Stimulated activated CD4-positive, alpha-beta T cell treated with anti-CD3 and anti-CD28 coated beads, Interleukin-2, amount 100 ng/mL, for 4 hours (primary cell): ENCODE results near the gene RRAGA.
"Not testable (repeated sequence)": the region's sequence is repeated elsewhere in the genome, so short reads cannot be mapped to it uniquely, and the experiment has no call there.

Experiments used
- DNase-seq: peaks from one replicate; pipeline ENCODE4 v3.0.0-alpha.2; 2020; ENCODE audit warnings: low read depth

The RRAGA gene

GRCh38 chr9:19048966-19049916 lies at the start of gene RRAGA:
RRAGA (plus strand) TSS chr9:19049427; CDS start chr9:19049660, 233 bp downstream.
- DNase-seq = peak; percentile 86

- DNase-seq = no peak
These were observed 49.1 kb upstream of the RRAGA start for GRCh38 chr9:19000133-19000532.

- DNase-seq = no peak
These were observed 39.7 kb upstream of the RRAGA start for GRCh38 chr9:19009391-19009965.

- no peak for DNase-seq
These were observed 31.0 kb upstream of the RRAGA start for GRCh38 chr9:19018201-19018600.

DNA sequence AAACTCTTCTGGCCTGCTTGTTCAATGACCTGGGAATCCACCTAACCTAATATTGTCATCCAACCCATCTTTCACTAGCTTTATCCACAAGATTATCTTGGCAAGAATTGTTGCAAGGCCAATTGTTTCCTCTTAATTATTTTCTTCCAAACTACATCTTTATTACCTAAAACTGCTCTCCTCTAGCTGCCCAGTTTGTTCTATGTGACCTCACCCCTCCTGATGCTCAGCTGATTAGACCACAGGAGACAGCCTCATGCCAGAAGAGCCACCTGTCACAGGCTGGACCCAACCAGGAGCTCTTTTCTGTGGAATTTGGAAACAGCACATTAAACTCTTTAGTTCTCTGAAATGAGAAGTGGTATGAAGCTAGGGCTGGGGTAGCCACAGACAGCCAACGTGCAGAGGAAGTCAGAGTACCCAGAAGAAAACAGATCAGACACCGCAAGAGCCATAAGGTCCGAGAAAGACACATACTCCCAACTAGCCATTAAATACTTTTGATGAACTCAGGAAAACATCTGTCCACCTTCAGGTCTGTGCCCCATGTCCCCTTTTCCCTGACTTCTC lies 28.3 kb upstream of the RRAGA start:
- DNase-seq = no peak

DNA sequence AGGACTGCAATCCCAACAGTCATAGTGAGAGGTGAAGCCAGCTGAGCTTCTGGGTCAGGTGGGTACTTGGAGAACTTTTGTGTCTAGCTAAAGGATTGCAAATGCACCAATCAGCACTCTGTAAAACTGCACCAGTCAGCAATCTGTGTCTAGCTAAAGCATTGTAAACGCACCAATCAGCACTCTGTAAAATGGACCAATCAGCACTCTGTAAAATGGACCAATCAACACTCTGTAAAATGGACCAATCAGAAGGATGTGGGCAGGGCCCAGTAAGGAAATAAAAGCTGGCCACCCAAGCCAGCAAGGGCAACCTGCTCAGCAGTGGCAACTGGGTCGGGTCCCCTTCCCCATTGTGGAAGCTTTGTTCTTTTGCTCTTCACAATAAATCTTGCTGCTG lies 27.6 kb upstream of the RRAGA start:
- not testable (repeated sequence) for DNase-seq

DNA sequence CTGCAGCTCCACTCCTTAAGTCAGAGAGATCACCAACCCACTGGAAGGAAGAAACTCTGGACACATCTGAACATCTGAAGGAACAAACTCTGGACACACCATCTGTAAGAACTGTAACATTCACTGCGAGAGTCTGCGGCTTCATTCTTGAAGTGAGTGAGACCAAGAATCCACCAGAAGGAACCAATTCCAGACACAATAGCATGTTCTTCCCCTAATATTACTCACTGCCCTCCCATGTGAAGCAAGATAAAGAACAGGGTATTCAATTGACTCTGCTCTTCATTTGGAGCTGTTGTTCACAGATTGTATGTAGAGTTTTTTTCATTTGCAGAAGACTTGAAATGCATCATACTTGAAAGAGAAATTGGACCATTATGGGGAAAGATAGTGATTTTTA lies 27.0 kb upstream of the RRAGA start:
- DNase-seq = no peak

DNA sequence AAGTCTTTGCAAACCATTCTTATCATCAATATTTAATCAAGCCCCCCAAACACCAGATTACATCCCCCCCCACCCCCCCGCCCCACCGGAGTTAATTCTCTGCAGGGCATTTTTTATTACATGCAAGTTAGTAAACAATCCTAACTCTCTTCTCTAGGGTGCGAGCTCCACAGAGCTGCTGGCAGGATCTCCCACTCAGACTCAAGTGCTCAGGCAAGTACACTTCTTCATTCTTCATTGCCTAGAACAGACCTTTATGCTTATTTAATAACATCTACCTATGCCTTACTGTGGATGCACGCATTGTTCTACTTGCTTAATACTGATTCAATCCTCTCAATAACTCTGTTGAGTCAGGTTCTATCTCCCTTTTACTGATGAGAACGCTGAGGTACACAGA lies 26.1 kb upstream of the RRAGA start:
- DNase-seq = no peak

GRCh38 chr9:19026375-19026774 lies 22.9 kb upstream of the RRAGA start:
- no peak for DNase-seq

GRCh38 chr9:19027825-19028224 lies 21.4 kb upstream of the RRAGA start:
- no peak for DNase-seq

DNA sequence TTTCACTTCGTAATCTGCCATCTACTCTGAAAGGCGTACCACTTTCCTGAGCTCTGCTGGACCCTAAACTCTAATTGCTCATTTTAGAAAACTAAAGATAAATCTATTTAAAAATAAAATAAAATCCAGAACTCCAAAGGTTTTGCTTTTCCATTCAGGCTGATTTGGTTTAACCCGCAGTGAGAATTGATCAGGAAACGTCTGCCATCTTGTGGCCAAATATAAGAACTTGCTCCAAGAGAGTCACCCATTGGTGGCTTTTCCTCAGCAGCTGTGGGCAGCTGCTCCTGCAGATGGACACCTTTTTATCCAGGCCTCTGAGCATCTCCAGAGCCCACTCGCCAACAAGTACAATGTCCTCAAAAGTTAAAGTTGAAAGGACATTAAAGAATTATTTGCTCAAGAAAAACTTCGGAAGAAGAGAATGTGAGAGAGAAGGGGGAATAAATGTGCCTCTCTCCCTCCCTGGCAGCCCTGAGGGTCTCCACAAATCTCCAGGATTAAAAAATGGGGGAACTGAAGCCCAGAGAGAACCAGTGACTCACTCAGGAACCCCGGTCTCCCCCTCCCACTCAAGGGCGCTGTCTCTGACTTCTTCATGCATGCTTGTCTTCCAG lies 20.3 kb upstream of the RRAGA start:
- no peak for DNase-seq

- DNase-seq = no peak
These were observed 18.3 kb upstream of the RRAGA start for GRCh38 chr9:19030899-19031298.

- no peak for DNase-seq
These were observed 16.8 kb upstream of the RRAGA start for GRCh38 chr9:19032406-19032805.

DNA sequence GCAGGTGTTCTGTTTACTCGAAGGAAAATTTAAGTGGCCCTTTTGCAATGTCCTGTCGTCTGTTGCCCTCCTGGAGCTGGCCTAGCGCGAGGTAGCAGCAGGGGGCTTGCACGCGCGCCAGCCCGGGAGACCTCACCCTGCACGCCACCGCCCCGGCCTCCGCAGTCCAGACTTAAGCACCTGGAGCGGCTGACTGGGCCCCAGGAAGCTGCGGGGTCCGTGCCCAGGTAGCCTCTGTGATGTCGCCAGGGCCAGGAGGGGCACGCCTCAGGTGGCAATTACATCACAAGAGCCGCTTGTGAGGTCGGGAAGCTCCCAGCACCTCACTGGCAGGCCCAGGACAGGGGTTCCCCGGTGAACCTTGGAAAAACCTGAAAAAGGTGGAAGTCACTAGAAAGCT lies 16.2 kb upstream of the RRAGA start, which contains the start of gene SAXO1:
SAXO1 (minus strand) TSS at position 195 of the 400 bp plus-strand sequence. CDS start 301 bp downstream, outside the sequence.
- DNase-seq = no peak

DNA sequence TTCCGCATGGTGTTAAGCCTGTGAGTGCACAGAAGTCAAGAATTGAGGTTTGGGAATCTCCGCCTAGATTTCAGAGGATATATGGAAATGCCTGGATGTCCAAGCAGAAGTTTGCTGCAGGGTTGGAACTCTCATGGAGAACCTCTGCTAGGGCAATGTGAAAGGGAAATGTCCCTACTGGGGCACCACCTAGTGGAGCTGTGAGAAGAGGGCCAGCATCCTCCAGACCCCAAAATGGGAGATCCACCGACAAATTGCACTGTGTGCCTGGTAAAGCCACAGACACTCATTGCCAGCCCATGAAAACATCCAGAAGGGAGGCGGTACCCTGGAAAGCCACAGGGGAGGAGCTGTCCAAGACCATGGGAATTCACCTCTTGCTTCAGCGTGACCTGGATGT lies 12.6 kb upstream of the RRAGA start:
- no peak for DNase-seq

DNA sequence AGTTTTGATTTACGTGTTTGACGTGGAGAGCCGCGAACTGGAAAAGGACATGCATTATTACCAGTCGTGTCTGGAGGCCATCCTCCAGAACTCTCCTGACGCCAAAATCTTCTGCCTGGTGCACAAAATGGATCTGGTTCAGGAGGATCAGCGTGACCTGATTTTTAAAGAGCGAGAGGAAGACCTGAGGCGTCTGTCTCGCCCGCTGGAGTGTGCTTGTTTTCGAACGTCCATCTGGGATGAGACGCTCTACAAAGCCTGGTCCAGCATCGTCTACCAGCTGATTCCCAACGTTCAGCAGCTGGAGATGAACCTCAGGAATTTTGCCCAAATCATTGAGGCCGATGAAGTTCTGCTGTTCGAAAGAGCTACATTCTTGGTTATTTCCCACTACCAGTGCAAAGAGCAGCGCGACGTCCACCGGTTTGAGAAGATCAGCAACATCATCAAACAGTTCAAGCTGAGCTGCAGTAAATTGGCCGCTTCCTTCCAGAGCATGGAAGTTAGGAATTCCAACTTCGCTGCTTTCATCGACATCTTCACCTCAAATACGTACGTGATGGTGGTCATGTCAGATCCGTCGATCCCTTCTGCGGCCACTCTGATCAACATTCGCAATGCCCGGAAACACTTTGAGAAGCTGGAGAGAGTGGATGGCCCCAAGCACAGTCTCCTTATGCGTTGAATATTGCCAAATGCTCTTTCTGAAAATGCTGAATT lies 850 bp downstream of the RRAGA start:
- no peak for DNase-seq

DNA sequence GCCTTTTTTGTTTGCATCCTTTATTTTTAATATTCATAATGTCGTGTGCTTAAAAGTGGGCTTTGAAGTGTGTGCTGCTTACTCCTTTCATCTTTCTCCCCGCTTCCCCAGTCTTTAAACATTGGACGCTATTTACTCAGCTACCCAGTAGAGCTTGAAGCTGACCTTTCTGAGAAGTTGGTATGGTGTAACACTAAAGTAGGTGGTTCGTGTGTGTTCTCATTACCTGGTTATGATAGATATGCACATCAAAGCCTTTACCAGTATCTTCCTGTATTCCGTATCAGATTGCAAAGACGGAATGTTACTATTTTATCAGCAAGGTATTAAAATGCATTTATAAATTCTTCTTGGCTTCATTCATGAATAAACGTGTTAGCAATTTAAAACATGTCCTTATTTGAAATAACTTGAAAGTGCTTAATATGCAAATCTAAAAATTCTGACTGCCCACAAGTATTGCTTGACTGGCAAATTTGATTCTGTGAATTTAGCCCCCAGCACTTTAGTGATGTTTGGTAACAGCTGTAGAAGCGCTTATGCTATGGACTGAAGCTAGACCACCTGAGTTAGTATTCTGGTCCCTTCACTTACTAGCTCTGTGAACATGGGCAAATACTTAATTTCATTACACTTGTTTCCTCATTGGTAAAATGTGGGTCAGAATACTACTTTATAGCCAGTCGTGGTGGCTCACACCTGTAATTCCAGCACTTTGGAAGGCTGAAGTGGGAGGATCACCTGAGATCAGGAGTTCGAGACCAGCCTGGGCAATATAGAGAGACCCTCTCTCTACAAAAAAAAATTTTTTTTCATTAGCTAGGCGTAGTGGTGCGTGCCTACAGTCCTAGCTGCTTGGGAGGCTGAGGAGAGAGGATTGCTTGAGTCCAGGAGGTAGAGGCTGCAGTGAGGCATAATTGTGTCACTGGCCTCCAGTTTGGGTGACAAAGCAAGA lies 1.7 kb downstream of the RRAGA start:
- no peak for DNase-seq

DNA sequence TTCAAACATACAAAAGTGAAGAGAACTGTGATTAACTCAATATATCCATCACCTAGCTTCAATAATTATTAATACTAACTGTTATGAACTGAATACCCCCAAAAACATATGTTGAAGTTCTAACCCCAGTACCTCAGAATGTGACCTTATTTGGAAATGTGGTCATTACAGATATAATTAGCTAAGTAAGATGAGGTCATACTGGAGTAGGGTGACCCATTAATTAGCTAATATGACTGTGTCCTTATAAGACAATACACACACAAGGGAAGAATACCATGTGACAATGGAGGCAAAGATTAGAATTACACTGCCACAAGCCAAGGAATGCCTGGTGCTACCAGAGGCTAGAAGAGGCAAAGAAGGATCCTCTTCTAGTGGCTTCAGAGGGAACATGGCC lies 7.8 kb downstream of the RRAGA start:
- DNase-seq = no peak

- DNase-seq = no peak
These were observed 25.0 kb downstream of the RRAGA start for GRCh38 chr9:19074229-19074628.

GRCh38 chr9:19074836-19075235 lies 25.6 kb downstream of the RRAGA start:
- DNase-seq = no peak

GRCh38 chr9:19085295-19085694 lies 36.1 kb downstream of the RRAGA start:
- DNase-seq = no peak
